SKM-1 treated with dmso at 0.1 percent for 144 hours (cell line): ENCODE measurements around the gene CHST5.

Experiments used
- DNase-seq: peaks from one replicate; lab custom pipeline; 2025; ENCODE audit not compliant: unreplicated experiment; lab: John Stamatoyannopoulos, UW

Gene CHST5

GRCh38 chr16:75479421-75479990 is 56.4 kb downstream of the CHST5 start:
- DNase-seq: no peak
